ENCODE measurements around the gene DENND2A. TPM values are rescaled to one million over a fixed set of nuclear protein-coding genes. Genes with fewer than 3 reads are reported as not detected.

DENND2A gene
- total RNA-seq, 2 experiments from 2014 or later = not detected

DNA sequence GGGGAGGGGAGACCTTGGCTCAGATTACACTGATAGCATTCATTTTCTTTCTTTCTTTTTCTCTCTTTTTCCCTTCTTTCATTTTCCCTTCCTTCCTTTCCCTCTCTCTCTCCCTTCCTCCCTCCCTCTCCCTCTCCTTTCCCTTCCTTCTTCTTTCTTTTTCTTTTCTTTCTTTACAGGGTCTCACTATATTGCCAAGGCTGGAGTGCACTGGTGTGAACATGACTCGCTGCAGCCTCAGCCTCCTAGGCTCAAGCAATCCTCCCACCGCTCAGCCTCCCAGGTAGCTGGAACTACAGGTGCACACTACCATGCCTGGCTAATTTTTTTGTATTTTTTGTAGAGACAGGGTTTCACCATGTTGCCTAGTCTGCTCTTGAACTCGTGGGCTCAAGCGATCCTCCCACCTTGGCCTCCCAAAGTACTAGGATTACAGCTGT, 88.4 kb downstream of the DENND2A start:
- Mint-ChIP-seq H3K4me3 (no peak overlapping the region), H3K27me3 (peaks cover 3% of the 10 kb centered on the region), H3K36me3 (ENCODE audit: low read depth) (no peaks in the 10 kb centered on the region), H3K4me1 (no peaks in the 10 kb centered on the region), H3K27ac (no peak overlapping the region), H3K9me3 (no peaks in the 10 kb centered on the region)
- POLR2A ChIA-PET = no interaction called here
- CTCF ChIA-PET = interaction anchor here (0.8 kb wide), 1 partner anchor 104 kb away, joined by 3 read pairs; no protein-coding TSS in a partner anchor
- no peak for DNase-seq

DNA sequence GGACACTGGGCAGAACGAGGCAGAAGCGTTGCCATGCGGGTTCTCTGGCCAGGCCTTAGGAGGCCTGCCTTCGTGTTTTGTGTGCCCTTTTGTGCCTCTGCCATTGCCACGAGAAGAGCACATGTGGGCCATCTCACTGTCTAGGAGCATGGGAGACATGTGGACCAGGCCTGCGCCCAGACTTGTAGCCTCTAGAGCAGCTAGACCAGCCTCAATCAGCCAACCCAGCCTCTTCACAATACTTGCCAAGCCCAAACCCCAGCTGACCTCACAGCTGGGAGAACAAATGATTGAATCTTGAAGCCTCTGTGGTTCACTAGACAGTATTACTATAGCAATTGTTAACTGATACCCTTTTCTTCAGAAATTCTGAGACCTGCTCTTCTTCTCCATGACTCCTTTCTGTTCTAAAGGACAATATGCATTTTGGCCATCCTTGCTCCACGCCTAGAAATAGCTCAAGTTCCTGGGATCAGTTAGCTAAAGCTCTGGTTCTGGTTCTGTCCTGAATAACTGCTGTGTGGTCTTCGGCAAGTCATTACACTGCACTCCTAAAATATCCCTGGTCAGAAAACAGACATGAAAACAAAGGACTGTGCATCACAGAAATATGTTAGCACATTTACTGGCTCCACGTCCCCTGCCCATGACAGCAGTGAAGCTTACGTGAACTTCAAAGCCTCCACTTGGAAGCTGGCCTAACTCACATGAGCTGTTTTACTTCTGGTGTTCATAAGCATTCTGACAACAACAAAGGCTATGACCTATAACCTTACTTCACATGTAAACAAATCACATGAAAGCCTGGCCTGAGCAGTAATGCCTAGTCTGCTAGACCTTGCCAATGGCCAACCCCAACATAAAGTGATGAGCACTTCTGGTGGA, 89.0 kb downstream of the DENND2A start:
- DNase-seq = no peak
- no peak overlapping the region for H3K4me3 Mint-ChIP-seq
- H3K36me3 Mint-ChIP-seq (ENCODE audit: low read depth) = no peaks in the 10 kb centered on the region
- ChIA-PET CTCF (interaction anchor here (0.8 kb wide), 1 partner anchor 105 kb away, joined by 3 read pairs; no protein-coding TSS in a partner anchor), POLR2A (no interaction called here)
- no peaks in the 10 kb centered on the region for H3K4me1 Mint-ChIP-seq
- H3K27ac Mint-ChIP-seq = no peak overlapping the region
- H3K27me3 Mint-ChIP-seq = peaks cover 3% of the 10 kb centered on the region
- H3K9me3 Mint-ChIP-seq = no peaks in the 10 kb centered on the region

DNA sequence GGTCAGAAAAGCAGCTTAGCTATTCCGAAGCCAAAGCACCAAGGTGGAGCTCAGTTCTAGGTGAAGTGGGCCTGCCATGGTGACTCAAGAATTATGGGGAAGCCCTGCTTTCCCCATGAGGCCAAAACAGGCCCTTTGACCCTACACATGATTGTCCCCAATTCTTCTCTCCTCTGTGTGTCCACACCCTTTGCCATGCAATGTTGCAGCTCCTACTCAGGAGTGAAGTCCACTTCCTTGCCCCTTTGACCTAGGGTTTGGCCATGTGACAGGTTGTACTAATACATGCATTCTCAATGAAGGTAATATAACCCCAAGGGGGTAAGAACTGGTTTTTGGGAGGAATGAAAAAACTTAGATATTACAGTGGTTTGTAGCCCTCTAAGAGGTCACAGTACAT, 93.7 kb downstream of the DENND2A start:
- Mint-ChIP-seq H3K4me1 (no peaks in the 10 kb centered on the region), H3K27me3 (peaks cover 6% of the 10 kb centered on the region), H3K36me3 (ENCODE audit: low read depth) (no peaks in the 10 kb centered on the region), H3K9me3 (no peaks in the 10 kb centered on the region), H3K27ac (no peak overlapping the region), H3K4me3 (no peak overlapping the region)
- ChIA-PET POLR2A (no interaction called here), CTCF (interaction anchor here (0.6 to 1.6 kb wide), 2 partner anchors 10 to 39 kb away, joined by 4 read pairs; no protein-coding TSS in a partner anchor)
- DNase-seq = no peak

GRCh38 chr7:140544388-140544826, 96.2 kb downstream of the DENND2A start:
- no peak for DNase-seq
- Mint-ChIP-seq H3K4me1 (no peaks in the 10 kb centered on the region), H3K9me3 (no peaks in the 10 kb centered on the region), H3K4me3 (no peak overlapping the region), H3K27ac (no peak overlapping the region), H3K36me3 (ENCODE audit: low read depth) (no peaks in the 10 kb centered on the region), H3K27me3 (peaks cover 6% of the 10 kb centered on the region)
- POLR2A ChIA-PET = no interaction called here
- CTCF ChIA-PET = interaction anchor here (1.7 kb wide), 1 partner anchor 115 kb away, joined by 4 read pairs; no protein-coding TSS in a partner anchor

GRCh38 chr7:140542228-140542603, 98.4 kb downstream of the DENND2A start:
- Mint-ChIP-seq H3K27me3 (peaks cover 3% of the 10 kb centered on the region), H3K4me3 (no peak overlapping the region), H3K9me3 (no peaks in the 10 kb centered on the region), H3K36me3 (ENCODE audit: low read depth) (no peaks in the 10 kb centered on the region), H3K4me1 (no peaks in the 10 kb centered on the region), H3K27ac (no peak overlapping the region)
- POLR2A ChIA-PET = interaction anchor here (1.0 kb wide), 1 partner anchor 26 kb away, joined by 3 read pairs; no protein-coding TSS in a partner anchor
- no peak for DNase-seq
- CTCF ChIA-PET = no interaction called here

DNA sequence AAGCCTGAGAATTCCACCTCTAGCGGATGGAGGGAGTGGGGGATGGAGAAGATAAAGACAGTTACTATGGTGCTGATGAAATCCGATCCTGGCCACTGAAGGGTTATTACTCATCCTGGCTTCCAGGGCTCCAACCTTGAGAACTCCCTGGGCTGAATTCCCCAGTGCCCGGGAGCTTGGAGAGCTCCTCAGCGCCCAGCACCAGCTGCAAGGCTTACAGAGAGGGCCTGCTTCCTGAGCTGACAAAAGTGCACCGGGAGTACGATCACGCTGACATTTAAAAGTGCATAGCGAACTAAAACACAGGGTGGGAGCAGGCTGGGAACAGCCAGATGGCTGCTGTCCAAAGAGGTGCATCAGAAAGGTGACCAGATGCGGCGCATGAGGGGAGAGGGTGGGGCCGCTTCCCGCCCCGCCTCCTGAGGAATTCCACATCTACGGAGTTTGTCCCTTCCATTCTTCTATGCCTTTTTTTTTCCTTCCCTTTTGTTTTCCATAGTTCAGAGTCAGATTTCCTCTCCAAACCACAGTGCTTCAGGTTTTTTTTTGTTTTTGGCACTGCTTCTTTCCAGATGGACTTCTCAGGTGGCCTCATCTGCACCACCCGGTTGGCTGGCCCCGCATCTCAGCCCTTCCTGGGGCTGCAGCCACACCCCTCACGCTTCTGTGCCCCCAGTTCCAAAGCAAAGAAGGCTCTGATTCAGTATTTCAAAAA, 98.9 kb downstream of the DENND2A start:
- no peak overlapping the region for H3K27ac Mint-ChIP-seq
- H3K36me3 Mint-ChIP-seq (ENCODE audit: low read depth) = no peaks in the 10 kb centered on the region
- DNase-seq = no peak
- ChIA-PET CTCF (no interaction called here), POLR2A (interaction anchor here (1.0 kb wide), 1 partner anchor 25 kb away, joined by 3 read pairs; no protein-coding TSS in a partner anchor)
- no peaks in the 10 kb centered on the region for H3K4me1 Mint-ChIP-seq
- H3K4me3 Mint-ChIP-seq = no peak overlapping the region
- H3K9me3 Mint-ChIP-seq = no peaks in the 10 kb centered on the region
- peaks cover 3% of the 10 kb centered on the region for H3K27me3 Mint-ChIP-seq

GRCh38 chr7:140541176-140541512, 99.5 kb downstream of the DENND2A start:
- H3K27ac Mint-ChIP-seq = no peak overlapping the region
- peaks cover 3% of the 10 kb centered on the region for H3K27me3 Mint-ChIP-seq
- POLR2A ChIA-PET = no interaction called here
- H3K36me3 Mint-ChIP-seq (ENCODE audit: low read depth) = no peaks in the 10 kb centered on the region
- H3K9me3 Mint-ChIP-seq = no peaks in the 10 kb centered on the region
- H3K4me3 Mint-ChIP-seq = no peak overlapping the region
- DNase-seq = no peak
- no peaks in the 10 kb centered on the region for H3K4me1 Mint-ChIP-seq
- CTCF ChIA-PET = no interaction called here

GRCh38 chr7:140540136-140540777, 100.4 kb downstream of the DENND2A start:
- POLR2A ChIA-PET = no interaction called here
- no peaks in the 10 kb centered on the region for H3K4me1 Mint-ChIP-seq
- CTCF ChIA-PET = no interaction called here
- H3K36me3 Mint-ChIP-seq (ENCODE audit: low read depth) = no peaks in the 10 kb centered on the region
- peaks cover 3% of the 10 kb centered on the region for H3K27me3 Mint-ChIP-seq
- no peak overlapping the region for H3K4me3 Mint-ChIP-seq
- no peak overlapping the region for H3K27ac Mint-ChIP-seq
- H3K9me3 Mint-ChIP-seq = no peaks in the 10 kb centered on the region
- no peak for DNase-seq

DNA sequence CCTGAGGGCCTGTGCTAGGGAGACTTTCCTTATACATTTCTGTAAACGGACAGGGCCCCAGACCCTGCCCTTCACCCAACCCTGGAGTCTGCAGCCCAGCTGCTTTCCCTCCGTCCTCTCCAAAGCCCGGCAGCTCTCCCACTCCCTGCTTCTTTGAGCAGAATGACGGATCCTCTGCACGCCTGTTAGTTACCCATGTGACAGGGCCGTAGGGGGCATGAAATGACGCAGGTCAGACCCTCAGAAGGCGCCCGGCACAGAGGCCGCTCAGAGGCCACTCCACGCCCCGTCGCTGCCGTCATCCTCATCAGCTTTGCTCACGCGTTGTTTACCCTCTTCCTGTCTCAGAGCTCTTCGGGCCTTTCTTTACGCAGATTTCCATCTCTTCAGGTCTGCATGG, 101.2 kb downstream of the DENND2A start:
- DNase-seq = no peak
- CTCF ChIA-PET = no interaction called here
- Mint-ChIP-seq H3K9me3 (no peaks in the 10 kb centered on the region), H3K27ac (no peak overlapping the region), H3K4me3 (no peak overlapping the region), H3K36me3 (ENCODE audit: low read depth) (no peaks in the 10 kb centered on the region), H3K4me1 (no peaks in the 10 kb centered on the region), H3K27me3 (peaks cover 7% of the 10 kb centered on the region)
- POLR2A ChIA-PET = no interaction called here

- Mint-ChIP-seq H3K27me3 (peaks cover 10% of the 10 kb centered on the region), H3K9me3 (no peaks in the 10 kb centered on the region), H3K4me1 (no peaks in the 10 kb centered on the region), H3K4me3 (no peak overlapping the region), H3K36me3 (ENCODE audit: low read depth) (no peaks in the 10 kb centered on the region), H3K27ac (no peak overlapping the region)
- ChIA-PET POLR2A (no interaction called here), CTCF (no interaction called here)
- DNase-seq = no peak
Measured at GRCh38 chr7:140537750-140538482, 102.7 kb downstream of the DENND2A start.

DNA sequence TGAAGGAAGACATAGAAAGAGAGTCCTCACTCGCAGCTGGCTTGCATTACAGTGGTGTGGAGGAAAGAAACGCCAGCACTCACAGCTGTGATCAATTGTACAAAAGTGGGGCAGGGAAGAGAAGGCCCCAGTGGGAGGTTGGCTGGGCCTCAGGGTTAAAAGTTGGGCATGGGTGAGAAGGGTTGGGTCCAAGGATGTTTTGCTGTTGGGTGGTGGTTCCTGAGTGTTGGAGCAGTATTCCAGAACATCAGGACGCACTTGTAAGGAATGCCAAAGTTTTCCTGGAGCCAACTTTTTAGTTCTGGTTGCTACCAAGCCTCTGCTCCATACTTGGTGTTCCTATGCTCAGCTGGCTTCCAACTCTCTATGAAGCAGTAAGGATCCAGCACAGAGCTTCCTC, 105.9 kb downstream of the DENND2A start:
- ChIA-PET CTCF (no interaction called here), POLR2A (no interaction called here)
- H3K9me3 Mint-ChIP-seq = no peaks in the 10 kb centered on the region
- H3K4me3 Mint-ChIP-seq = no peak overlapping the region
- no peak for DNase-seq
- H3K4me1 Mint-ChIP-seq = no peaks in the 10 kb centered on the region
- no peak overlapping the region for H3K27ac Mint-ChIP-seq
- no peaks in the 10 kb centered on the region for H3K36me3 Mint-ChIP-seq (ENCODE audit: low read depth)
- peaks cover 16% of the 10 kb centered on the region for H3K27me3 Mint-ChIP-seq

GRCh38 chr7:140533394-140533872, 107.2 kb downstream of the DENND2A start:
- Mint-ChIP-seq H3K27me3 (peaks cover 16% of the 10 kb centered on the region), H3K36me3 (ENCODE audit: low read depth) (no peaks in the 10 kb centered on the region), H3K9me3 (no peaks in the 10 kb centered on the region), H3K4me3 (no peak overlapping the region), H3K27ac (no peak overlapping the region), H3K4me1 (no peaks in the 10 kb centered on the region)
- CTCF ChIA-PET = interaction anchor here (1.0 kb wide), 1 partner anchor 15 kb away, joined by 3 read pairs; no protein-coding TSS in a partner anchor
- POLR2A ChIA-PET = no interaction called here
- no peak for DNase-seq

Measured in activated CD4-positive, alpha-beta memory T cell treated with anti-CD3 and anti-CD28 coated beads, Interleukin-2, amount 10 ng/mL, durations not matched to agents 7 days and 5 days (primary cell).